Activated CD4-positive, alpha-beta memory T cell treated with anti-CD3 and anti-CD28 coated beads, Interleukin-2, amount 10 ng/mL, durations not matched to agents 7 days and 5 days (primary cell): ENCODE measurements around the gene LRP1. TPM values are rescaled to one million over a fixed set of nuclear protein-coding genes. Genes with fewer than 3 reads are reported as not detected.

Source experiments
- CTCF ChIA-PET: fragments of 350-600 bp; sonication (Branson Sonifier 250); formaldehyde crosslinking; loops from one replicate; lab custom pipeline; 2021; ENCODE audit warnings: antibody characterized with exemption, inconsistent platforms; lab: Charles Lee
- POLR2A ChIA-PET: fragments of 350-600 bp; sonication (Branson Sonifier 250); formaldehyde crosslinking; loops from one replicate; lab custom pipeline; 2021; ENCODE audit warnings: antibody characterized with exemption; lab: Charles Lee
- DNase-seq: peaks from one replicate; pipeline ENCODE4 v3.0.0-alpha.2; 2020
- H3K27ac Mint-ChIP-seq: one replicate; pipeline ENCODE4 v1.8.0; 2021; ENCODE audit warnings: mild to moderate bottlenecking, mixed read lengths
- H3K27me3 Mint-ChIP-seq: one replicate; pipeline ENCODE4 v1.8.0; 2021; ENCODE audit warnings: mixed read lengths
- H3K36me3 Mint-ChIP-seq: one replicate; pipeline ENCODE4 v1.8.0; 2021; ENCODE audit warnings: low read depth, mixed read lengths
- H3K4me1 Mint-ChIP-seq: one replicate; pipeline ENCODE4 v1.8.0; 2021; ENCODE audit warnings: mixed read lengths
- H3K4me3 Mint-ChIP-seq: one replicate; pipeline ENCODE4 v1.8.0; 2021; ENCODE audit warnings: mild to moderate bottlenecking, mixed read lengths
- H3K9me3 Mint-ChIP-seq: one replicate; pipeline ENCODE4 v1.8.0; 2021; ENCODE audit warnings: mixed read lengths
- total RNA-seq, 2 experiments: library from RNA; stranded (reverse); gene quantifications; one replicate each; pipeline ENCODE4 v1.2.3, GENCODE V29; 2021

LRP1 gene
- total RNA-seq, 2 experiments from 2014 or later: 0.60 to 0.86 TPM

GRCh38 chr12:57238854-57239554, 110.7 kb downstream of the LRP1 start:
- peak overlapping the region; percentile 83 for H3K27ac Mint-ChIP-seq
- H3K36me3 Mint-ChIP-seq: peaks cover 32% of the 10 kb centered on the region
- H3K27me3 Mint-ChIP-seq: peaks cover 48% of the 10 kb centered on the region
- H3K4me3 Mint-ChIP-seq: peak overlapping the region; percentile 95
- H3K4me1 Mint-ChIP-seq: peaks cover 79% of the 10 kb centered on the region
- peak; percentile 92 for DNase-seq
- ChIA-PET CTCF (interaction anchor here (0.6 to 12.1 kb wide), 12 partner anchors 9 to 609 kb away, joined by 3 to 253 read pairs (median 4); partner anchors contain the start of genes BAZ2A, NEMP1, NXPH4 and PIP4K2C), POLR2A (interaction anchor here (0.9 to 4.5 kb wide), 7 partner anchors 9 to 191 kb away, joined by 3 to 51 read pairs (median 6); partner anchors contain the start of genes SHMT2 and STAT6)
- no peaks in the 10 kb centered on the region for H3K9me3 Mint-ChIP-seq

- H3K4me1 Mint-ChIP-seq: peaks cover 75% of the 10 kb centered on the region
- POLR2A ChIA-PET: interaction anchor here (0.9 to 4.5 kb wide), 9 partner anchors 9 to 191 kb away, joined by 3 to 51 read pairs (median 6); partner anchors contain the start of genes SHMT2, STAC3 and STAT6
Observed at GRCh38 chr12:57239587-57240065, 111.3 kb downstream of the LRP1 start.

GRCh38 chr12:57240066-57240921, 112.0 kb downstream of the LRP1 start:
- peaks cover 74% of the 10 kb centered on the region for H3K4me1 Mint-ChIP-seq
- H3K27me3 Mint-ChIP-seq: peaks cover 48% of the 10 kb centered on the region
- peak overlapping the region; percentile 83 for H3K27ac Mint-ChIP-seq
- peak overlapping the region; percentile 95 for H3K4me3 Mint-ChIP-seq
- peak; percentile 77 for DNase-seq
- H3K36me3 Mint-ChIP-seq: peaks cover 22% of the 10 kb centered on the region
- CTCF ChIA-PET: interaction anchor here (0.7 to 12.1 kb wide), 9 partner anchors 10 to 351 kb away, joined by 3 to 253 read pairs (median 3); partner anchors contain the start of genes NXPH4, PIP4K2C, SHMT2 and STAC3
- POLR2A ChIA-PET: interaction anchor here (1.0 to 4.5 kb wide), 10 partner anchors 10 to 190 kb away, joined by 3 to 51 read pairs (median 4); partner anchors contain the start of genes SHMT2, STAC3 and STAT6
- H3K9me3 Mint-ChIP-seq: no peaks in the 10 kb centered on the region

More at GRCh38 chr12:57239587-57240065, 111.3 kb downstream of the LRP1 start:
- H3K27ac Mint-ChIP-seq: peak overlapping the region; percentile 83
- peaks cover 48% of the 10 kb centered on the region for H3K27me3 Mint-ChIP-seq
- H3K9me3 Mint-ChIP-seq: no peaks in the 10 kb centered on the region
- H3K36me3 Mint-ChIP-seq: peaks cover 25% of the 10 kb centered on the region
- CTCF ChIA-PET: interaction anchor here (0.6 to 12.1 kb wide), 14 partner anchors 10 to 610 kb away, joined by 3 to 253 read pairs (median 3); partner anchors contain the start of genes BAZ2A, NEMP1, NXPH4 and PIP4K2C
- no peak for DNase-seq
- H3K4me3 Mint-ChIP-seq: peak overlapping the region; percentile 95

GRCh38 chr12:57240926-57241401, 112.7 kb downstream of the LRP1 start:
- H3K36me3 Mint-ChIP-seq: peaks cover 16% of the 10 kb centered on the region
- ChIA-PET POLR2A (interaction anchor here (0.7 to 4.5 kb wide), 7 partner anchors 9 to 130 kb away, joined by 3 to 51 read pairs (median 8); partner anchors contain the start of genes SHMT2, STAC3 and STAT6), CTCF (interaction anchor here (1.2 to 12.1 kb wide), 6 partner anchors 10 to 25 kb away, joined by 3 to 253 read pairs (median 50); partner anchors contain the start of genes NXPH4, SHMT2 and STAC3)
- H3K4me3 Mint-ChIP-seq: peak overlapping the region; percentile 95
- H3K27ac Mint-ChIP-seq: no peak overlapping the region
- H3K4me1 Mint-ChIP-seq: peaks cover 71% of the 10 kb centered on the region
- no peaks in the 10 kb centered on the region for H3K9me3 Mint-ChIP-seq
- H3K27me3 Mint-ChIP-seq: peaks cover 48% of the 10 kb centered on the region
- no peak for DNase-seq

GRCh38 chr12:57241402-57242310, 113.4 kb downstream of the LRP1 start:
- DNase-seq: no peak
- POLR2A ChIA-PET: interaction anchor here (0.7 to 4.5 kb wide), 9 partner anchors 8 to 130 kb away, joined by 3 to 51 read pairs (median 8); partner anchors contain the start of genes SHMT2, STAC3 and STAT6
- Mint-ChIP-seq H3K4me1 (peaks cover 65% of the 10 kb centered on the region), H3K4me3 (peak overlapping the region; percentile 48), H3K27me3 (peaks cover 46% of the 10 kb centered on the region), H3K27ac (no peak overlapping the region), H3K9me3 (no peaks in the 10 kb centered on the region), H3K36me3 (peaks cover 14% of the 10 kb centered on the region)
- CTCF ChIA-PET: interaction anchor here (1.1 to 12.1 kb wide), 16 partner anchors 9 to 217 kb away, joined by 3 to 253 read pairs (median 10); partner anchors contain the start of genes INHBE, NEMP1, NXPH4 and SHMT2

GRCh38 chr12:57242329-57242690, 114.0 kb downstream of the LRP1 start:
- H3K4me3 Mint-ChIP-seq: peak overlapping the region; percentile 43
- H3K9me3 Mint-ChIP-seq: no peaks in the 10 kb centered on the region

GRCh38 chr12:57242691-57243454, 114.6 kb downstream of the LRP1 start:
- H3K9me3 Mint-ChIP-seq: no peaks in the 10 kb centered on the region
- peak; percentile 68 for DNase-seq
- POLR2A ChIA-PET: interaction anchor here (1.2 to 3.6 kb wide), 6 partner anchors 13 to 130 kb away, joined by 3 to 28 read pairs (median 8); partner anchors contain the start of gene SHMT2
- peaks cover 4% of the 10 kb centered on the region for H3K36me3 Mint-ChIP-seq
- CTCF ChIA-PET: interaction anchor here (0.6 to 12.1 kb wide), 28 partner anchors 9 to 225 kb away, joined by 3 to 253 read pairs (median 4); partner anchors contain the start of genes INHBE, NEMP1, NXPH4 and SHMT2
- H3K4me1 Mint-ChIP-seq: peaks cover 53% of the 10 kb centered on the region
- peak overlapping the region; percentile 69 for H3K4me3 Mint-ChIP-seq
- no peak overlapping the region for H3K27ac Mint-ChIP-seq
- H3K27me3 Mint-ChIP-seq: peaks cover 34% of the 10 kb centered on the region

More at GRCh38 chr12:57242329-57242690, 114.0 kb downstream of the LRP1 start:
- no peak for DNase-seq
- Mint-ChIP-seq H3K4me1 (peaks cover 59% of the 10 kb centered on the region), H3K27me3 (peaks cover 40% of the 10 kb centered on the region), H3K27ac (no peak overlapping the region), H3K36me3 (peaks cover 8% of the 10 kb centered on the region)
- POLR2A ChIA-PET: interaction anchor here (1.2 to 3.6 kb wide), 7 partner anchors 9 to 130 kb away, joined by 3 to 28 read pairs (median 8); partner anchors contain the start of genes SHMT2 and STAC3
- CTCF ChIA-PET: interaction anchor here (0.8 to 12.1 kb wide), 24 partner anchors 9 to 217 kb away, joined by 3 to 253 read pairs (median 5); partner anchors contain the start of genes INHBE, NEMP1, NXPH4 and SHMT2

- ChIA-PET POLR2A (interaction anchor here (1.0 to 3.6 kb wide), 7 partner anchors 9 to 131 kb away, joined by 3 to 28 read pairs (median 5); partner anchors contain the start of gene SHMT2), CTCF (interaction anchor here (0.6 to 12.1 kb wide), 26 partner anchors 8 to 226 kb away, joined by 3 to 253 read pairs (median 4); partner anchors contain the start of genes INHBE, NEMP1, NXPH4 and SHMT2)
- H3K36me3 Mint-ChIP-seq: peaks cover 4% of the 10 kb centered on the region
- peaks cover 50% of the 10 kb centered on the region for H3K4me1 Mint-ChIP-seq
- H3K4me3 Mint-ChIP-seq: peak overlapping the region; percentile 69
- H3K27me3 Mint-ChIP-seq: peaks cover 31% of the 10 kb centered on the region
- H3K9me3 Mint-ChIP-seq: no peaks in the 10 kb centered on the region
- peak; percentile 86 for DNase-seq
- peak overlapping the region; percentile 35 for H3K27ac Mint-ChIP-seq
Observed at GRCh38 chr12:57243521-57244311, 115.4 kb downstream of the LRP1 start.

GRCh38 chr12:57244312-57244696, 116.0 kb downstream of the LRP1 start:
- no peaks in the 10 kb centered on the region for H3K9me3 Mint-ChIP-seq
- POLR2A ChIA-PET: interaction anchor here (1.0 kb wide), 1 partner anchor 8 kb away, joined by 5 read pairs; no protein-coding TSS in a partner anchor
- H3K4me1 Mint-ChIP-seq: peaks cover 51% of the 10 kb centered on the region
- H3K27ac Mint-ChIP-seq: no peak overlapping the region
- CTCF ChIA-PET: interaction anchor here (0.7 to 12.1 kb wide), 10 partner anchors 14 to 215 kb away, joined by 3 to 253 read pairs (median 8); partner anchors contain the start of genes NXPH4 and SHMT2
- peaks cover 29% of the 10 kb centered on the region for H3K27me3 Mint-ChIP-seq
- H3K4me3 Mint-ChIP-seq: no peak overlapping the region
- peaks cover 4% of the 10 kb centered on the region for H3K36me3 Mint-ChIP-seq
- no peak for DNase-seq
